Activated T-helper 1 cell treated with anti-CD3 and anti-CD28 coated beads, Interleukin-12 subunit alpha, Interleukin-12 subunit beta, Interleukin-2, Interleukin-4 antibody, amounts not matched to agents 30 ng/mL and 10 ng/mL and 1 ng/mL, durations not matched to agents 14 hours and 24 hours and 36 hours (primary cell): ENCODE data around the gene MRPS18A. TPM values are rescaled to one million over a fixed set of nuclear protein-coding genes. Genes with fewer than 3 reads are reported as not detected.
A peak's percentile ranks its signal among the peaks of the same experiment; 100 is the strongest.

Experiments
- DNase-seq: peaks from one replicate; pipeline ENCODE4 v3.0.0; 2021; ENCODE audit warnings: low spot score
- H3K27ac Mint-ChIP-seq: one replicate; pipeline ENCODE4 v1.8.0; 2021; ENCODE audit warnings: mild to moderate bottlenecking, mixed read lengths
- H3K27me3 Mint-ChIP-seq: one replicate; pipeline ENCODE4 v1.8.0; 2022; ENCODE audit warnings: mild to moderate bottlenecking, moderate library complexity, mixed read lengths; ENCODE audit not compliant: insufficient read depth
- H3K36me3 Mint-ChIP-seq: one replicate; pipeline ENCODE4 v1.8.0; 2021; ENCODE audit warnings: low read depth, mixed read lengths
- H3K4me1 Mint-ChIP-seq: one replicate; pipeline ENCODE4 v1.8.0; 2021; ENCODE audit warnings: low read depth, mixed read lengths
- H3K4me3 Mint-ChIP-seq: one replicate; pipeline ENCODE4 v1.8.0; 2021; ENCODE audit warnings: mild to moderate bottlenecking, moderate library complexity, mixed read lengths
- H3K9me3 Mint-ChIP-seq: one replicate; pipeline ENCODE4 v1.8.0; 2021; ENCODE audit warnings: mixed read lengths
- intact Hi-C: fragments of 100-400 bp; cut with micrococcal nuclease; formaldehyde crosslinking; loops from one replicate; pipeline ENCODE4 v1.15.1; 2024
- total RNA-seq: library from RNA; stranded (reverse); gene quantifications from 2 replicates; pipeline ENCODE4 v1.2.3, GENCODE V29; 2022

MRPS18A gene
- total RNA-seq = 55.0 and 55.9 TPM in 2 replicates

DNA sequence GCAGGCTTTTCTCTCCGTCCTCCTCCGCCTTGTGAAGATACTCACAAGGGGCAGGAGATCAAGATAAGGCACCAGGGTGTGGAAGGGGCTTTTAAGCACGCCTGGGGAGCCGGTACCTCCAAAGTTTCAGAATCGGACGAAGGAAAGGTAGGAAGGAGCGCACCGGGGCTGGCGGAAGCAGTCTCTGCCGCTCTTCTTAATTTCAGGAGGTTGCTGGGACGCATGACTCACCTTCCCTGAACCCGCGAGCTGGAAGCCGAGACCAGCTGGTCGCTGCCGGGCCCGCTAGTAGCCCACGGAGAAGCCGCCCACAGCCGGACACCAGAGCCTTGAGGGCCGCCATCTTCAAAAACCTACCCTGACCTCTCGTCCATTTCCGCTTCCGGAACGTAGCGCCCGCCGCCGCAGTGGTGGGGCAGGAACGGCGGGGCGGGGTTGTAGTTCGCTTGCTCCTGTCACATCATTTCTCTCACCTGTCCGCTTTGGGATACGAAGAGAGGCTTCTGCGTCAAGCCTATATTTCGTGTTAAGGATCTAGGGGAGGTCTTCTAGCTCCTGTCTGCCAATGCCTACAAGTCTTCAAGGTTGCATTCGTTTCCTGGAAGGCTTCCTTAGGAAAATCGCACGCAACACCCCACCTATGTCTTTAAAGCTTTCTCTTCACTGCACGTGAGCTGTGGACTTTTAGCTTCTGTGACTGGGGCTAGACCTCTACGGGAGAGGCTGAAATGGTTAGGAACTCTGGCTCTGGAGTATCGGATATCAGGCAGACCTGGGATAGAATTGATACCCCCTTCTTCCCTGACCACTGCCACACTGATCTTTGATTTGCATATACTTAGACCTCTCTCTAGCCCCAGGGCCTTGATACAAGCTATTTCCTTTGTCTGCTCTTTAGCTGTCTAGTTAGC, at the start of gene MRPS18A:
Gene MRPS18A, minus strand, starts transcription at position 355 of the 911 bp plus-strand sequence. Its CDS starts 12 bp downstream, at position 343.
- Mint-ChIP-seq H3K9me3 (no peaks in the 10 kb centered on the region), H3K4me3 (peak within 1 kb of the TSS; percentile 92), H3K4me1 (peaks cover 46% of the 10 kb centered on the region), H3K27ac (peak within 1 kb of the TSS; percentile 85), H3K36me3 (peaks cover 15% of the 10 kb centered on the region), H3K27me3 (no peaks in the 10 kb centered on the region)
- DNase-seq = peak; percentile 81
- intact Hi-C loops = loop anchor here (1.0 to 5.0 kb wide), 7 partner anchors 17 to 110 kb away; partner anchors contain the start of genes GTPBP2, POLH, RSPH9 and VEGFA

DNA sequence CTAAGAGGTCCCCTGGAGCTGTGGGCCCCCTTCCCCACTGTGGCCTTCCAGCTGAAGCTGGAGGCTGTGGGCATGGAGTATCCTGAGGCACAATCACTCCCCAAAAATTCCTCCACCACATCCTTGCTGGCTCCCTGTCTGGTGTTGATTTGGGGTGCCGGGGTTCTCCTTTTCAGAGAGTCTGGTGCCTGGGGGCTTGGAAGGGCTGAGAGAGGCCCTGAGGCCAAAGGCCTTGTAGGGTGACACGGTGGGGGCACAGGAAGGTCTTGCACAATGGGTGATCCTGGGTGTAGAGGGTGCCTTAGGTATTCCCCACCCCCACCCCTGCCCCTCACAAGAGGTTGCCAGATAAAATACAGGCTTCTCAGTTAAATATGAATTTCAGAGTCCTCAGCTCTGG, 49.3 kb upstream of the MRPS18A start:
- Mint-ChIP-seq H3K9me3 (no peaks in the 10 kb centered on the region), H3K4me3 (no peak overlapping the region), H3K27ac (no peak overlapping the region), H3K27me3 (no peaks in the 10 kb centered on the region), H3K36me3 (no peaks in the 10 kb centered on the region), H3K4me1 (peaks cover 10% of the 10 kb centered on the region)
- no peak for DNase-seq
- intact Hi-C loops = no loop called here

DNA sequence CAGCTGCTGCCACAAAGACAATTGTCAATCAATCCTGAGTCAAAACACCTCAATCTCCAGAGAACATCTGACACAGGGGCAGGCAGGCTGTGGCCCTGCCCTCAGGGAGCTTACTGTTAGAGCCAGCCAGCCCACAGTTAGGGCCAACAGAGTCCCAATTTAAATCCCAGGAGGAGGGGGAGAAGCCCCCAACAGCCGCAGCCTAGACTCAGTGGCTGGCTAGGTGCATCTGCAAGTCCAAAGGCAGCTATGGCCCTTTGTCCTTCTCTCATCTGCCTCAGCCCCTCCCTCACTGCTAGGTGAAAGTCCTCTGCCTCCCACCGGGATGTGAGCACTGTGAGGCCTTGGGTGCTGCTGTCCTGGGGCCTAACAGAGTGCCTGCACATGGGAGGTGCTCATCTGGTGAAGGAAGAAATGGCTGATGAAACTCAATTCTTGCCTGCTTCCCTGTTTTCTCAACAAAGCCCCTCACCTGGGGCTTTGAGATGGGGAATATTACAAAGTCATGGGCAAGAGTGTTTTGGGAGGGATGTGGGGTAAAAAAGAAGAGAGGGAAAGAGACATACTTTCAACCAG, 48.7 kb upstream of the MRPS18A start:
- Mint-ChIP-seq H3K36me3 (no peaks in the 10 kb centered on the region), H3K27ac (no peak overlapping the region), H3K9me3 (peaks cover 2% of the 10 kb centered on the region), H3K27me3 (no peaks in the 10 kb centered on the region), H3K4me3 (no peak overlapping the region), H3K4me1 (peaks cover 10% of the 10 kb centered on the region)
- no peak for DNase-seq
- intact Hi-C loops = no loop called here

DNA sequence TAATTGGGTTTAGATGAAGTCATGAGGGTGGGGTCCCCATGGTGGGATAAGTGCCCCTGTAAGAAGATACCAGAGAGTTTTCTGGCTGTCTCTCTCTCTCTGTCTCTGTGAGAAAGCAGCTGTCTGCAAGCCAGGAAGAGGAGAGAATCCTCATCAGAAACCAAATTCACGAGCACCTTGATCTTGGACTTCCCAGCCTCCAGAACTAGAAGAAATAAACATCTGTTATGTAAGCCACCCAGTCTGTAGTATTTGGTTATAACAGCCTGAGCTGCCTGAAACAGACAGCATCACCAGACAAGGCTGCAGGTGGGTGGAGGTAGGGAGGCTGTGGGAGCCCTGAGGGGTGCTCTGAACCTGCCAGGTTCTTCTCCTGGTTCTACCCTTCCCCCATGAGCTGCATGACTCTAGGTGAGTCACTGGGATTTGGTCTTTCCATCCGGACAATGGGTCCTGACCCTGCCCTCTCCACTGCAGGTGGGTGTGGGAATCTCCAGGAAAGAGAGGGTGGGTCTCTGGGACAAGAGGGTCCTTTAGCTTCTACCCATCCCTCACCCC, 48.1 kb upstream of the MRPS18A start:
- Mint-ChIP-seq H3K27me3 (no peaks in the 10 kb centered on the region), H3K36me3 (no peaks in the 10 kb centered on the region), H3K27ac (no peak overlapping the region), H3K9me3 (peaks cover 8% of the 10 kb centered on the region), H3K4me1 (peaks cover 10% of the 10 kb centered on the region), H3K4me3 (no peak overlapping the region)
- intact Hi-C loops = no loop called here
- no peak for DNase-seq

DNA sequence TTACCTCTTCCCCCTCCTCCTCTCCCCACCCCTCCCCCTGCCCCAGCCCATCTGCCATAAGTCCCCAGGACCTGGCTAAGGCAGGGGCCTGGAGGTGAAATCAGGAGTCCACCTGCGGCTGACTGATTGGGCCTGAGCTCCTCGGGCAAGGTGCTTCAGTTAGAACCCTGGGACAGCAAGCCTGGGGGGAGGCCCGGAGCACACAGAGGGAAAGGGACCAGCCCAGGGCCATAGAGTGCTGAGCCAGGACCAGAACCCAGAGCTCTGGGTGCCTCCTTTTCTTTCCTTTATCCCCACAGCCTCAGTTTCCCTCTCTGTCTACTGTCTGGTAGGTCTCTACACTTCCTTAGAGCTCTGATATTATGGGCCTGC, 46.7 kb upstream of the MRPS18A start:
- Mint-ChIP-seq H3K9me3 (peaks cover 12% of the 10 kb centered on the region), H3K27ac (no peak overlapping the region), H3K4me1 (peaks cover 10% of the 10 kb centered on the region), H3K36me3 (no peaks in the 10 kb centered on the region), H3K4me3 (peak overlapping the region; percentile 45), H3K27me3 (no peaks in the 10 kb centered on the region)
- no peak for DNase-seq
- intact Hi-C loops = no loop called here

DNA sequence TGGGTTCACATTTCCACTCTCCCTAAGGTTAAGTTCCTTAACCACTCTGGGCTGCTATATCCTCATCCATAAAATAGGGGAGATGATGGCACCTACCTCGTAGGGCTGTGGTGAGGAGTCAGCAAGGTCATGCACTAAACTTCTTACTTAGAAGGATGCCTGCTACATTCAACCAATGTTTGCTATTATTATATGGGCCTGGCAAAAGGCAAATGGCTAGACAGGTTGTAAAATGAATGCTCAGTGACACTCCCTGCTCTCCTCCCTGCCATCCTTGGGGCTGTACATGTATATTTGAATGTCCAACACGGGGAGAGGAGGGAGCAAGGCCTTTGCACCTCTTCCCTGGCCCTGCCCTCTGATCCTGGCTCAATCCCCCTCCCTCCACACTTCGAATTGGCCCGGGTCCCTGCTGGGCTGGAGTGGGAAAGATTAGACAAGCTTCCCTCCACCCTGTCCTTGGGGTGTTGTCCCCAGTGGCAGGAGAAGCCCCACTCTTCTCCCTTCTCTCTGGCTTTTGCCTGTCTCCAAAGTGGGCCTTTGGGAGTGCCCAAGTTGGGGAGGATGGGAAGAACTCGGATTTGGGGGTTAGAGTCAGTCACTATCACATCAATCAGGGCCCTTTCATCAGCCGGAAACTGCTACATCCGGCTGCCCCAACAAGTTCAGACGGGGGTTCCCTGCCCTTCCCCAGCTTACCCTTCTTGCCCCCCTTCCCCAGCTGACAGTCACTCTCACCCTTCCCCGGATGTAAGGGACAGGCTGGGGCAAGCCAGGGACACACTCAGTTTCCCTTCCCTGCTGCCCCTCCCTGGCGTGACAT, 46.1 kb upstream of the MRPS18A start:
- Mint-ChIP-seq H3K36me3 (no peaks in the 10 kb centered on the region), H3K9me3 (peaks cover 17% of the 10 kb centered on the region), H3K4me1 (peaks cover 10% of the 10 kb centered on the region), H3K27me3 (no peaks in the 10 kb centered on the region), H3K4me3 (no peak overlapping the region), H3K27ac (peak overlapping the region; percentile 36)
- intact Hi-C loops = no loop called here
- no peak for DNase-seq

DNA sequence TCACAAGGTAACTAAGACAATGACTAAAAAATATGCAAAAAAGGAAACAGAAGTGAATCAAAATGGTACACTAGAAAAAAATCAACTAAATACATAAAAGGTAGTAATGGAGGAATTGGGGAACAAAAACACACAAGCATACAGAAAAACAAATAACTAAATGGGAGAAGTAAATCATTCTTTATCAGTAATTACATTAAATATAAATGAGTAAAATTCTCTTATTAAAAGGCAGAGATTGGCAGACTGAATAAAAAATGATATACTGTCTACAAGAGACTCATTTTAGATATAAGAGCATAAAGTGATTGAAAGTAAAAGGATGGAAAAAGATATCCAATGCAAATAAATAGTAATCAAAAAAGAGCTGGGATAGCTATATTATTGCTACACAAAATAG, 43.0 kb upstream of the MRPS18A start:
- no peak for DNase-seq
- H3K36me3 Mint-ChIP-seq = no peaks in the 10 kb centered on the region
- no peak overlapping the region for H3K4me3 Mint-ChIP-seq
- intact Hi-C loops = no loop called here
- H3K4me1 Mint-ChIP-seq = peaks cover 21% of the 10 kb centered on the region
- no peaks in the 10 kb centered on the region for H3K27me3 Mint-ChIP-seq
- no peak overlapping the region for H3K27ac Mint-ChIP-seq
- peaks cover 17% of the 10 kb centered on the region for H3K9me3 Mint-ChIP-seq

DNA sequence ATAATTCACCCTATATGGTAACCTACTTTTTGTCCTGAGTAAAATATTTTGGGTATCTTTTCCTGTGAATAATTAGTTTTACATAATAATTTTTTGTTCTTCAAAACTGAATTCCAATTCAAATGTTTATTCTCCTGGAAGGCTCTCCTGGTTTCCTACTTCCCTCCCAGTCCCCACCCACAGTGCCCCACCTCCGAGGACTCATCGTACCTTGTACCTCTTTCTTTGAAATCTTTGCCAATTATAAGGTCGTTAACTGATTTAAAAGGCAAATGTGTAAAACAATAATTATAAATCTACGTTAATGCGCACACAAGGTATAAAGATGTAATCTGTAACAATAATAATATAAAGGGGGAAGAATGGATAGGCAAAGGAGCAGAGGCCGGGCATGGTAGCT, 41.9 kb upstream of the MRPS18A start:
- intact Hi-C loops = no loop called here
- Mint-ChIP-seq H3K27ac (no peak overlapping the region), H3K4me3 (no peak overlapping the region), H3K27me3 (no peaks in the 10 kb centered on the region), H3K9me3 (peaks cover 17% of the 10 kb centered on the region), H3K4me1 (peaks cover 32% of the 10 kb centered on the region), H3K36me3 (no peaks in the 10 kb centered on the region)
- DNase-seq = no peak

DNA sequence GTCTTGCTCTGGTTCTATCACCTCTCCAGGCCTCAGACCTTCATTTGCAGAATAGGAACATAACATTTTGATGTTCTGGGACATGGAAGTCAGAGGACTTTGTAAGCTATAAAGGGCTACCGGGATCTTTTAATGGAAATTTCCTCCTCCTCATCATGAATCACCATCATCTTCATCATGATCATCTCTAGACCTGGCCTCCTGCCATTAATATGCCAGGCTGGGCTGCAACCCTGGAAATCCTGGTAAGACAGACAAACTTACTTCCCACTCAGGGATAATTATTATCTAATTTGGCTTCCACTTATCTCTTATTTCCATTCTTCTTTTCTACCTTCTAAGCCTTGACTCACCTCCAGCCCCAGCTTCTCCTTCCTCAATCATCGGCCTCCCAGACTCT, 41.0 kb upstream of the MRPS18A start:
- H3K27me3 Mint-ChIP-seq = no peaks in the 10 kb centered on the region
- H3K27ac Mint-ChIP-seq = no peak overlapping the region
- DNase-seq = no peak
- no peak overlapping the region for H3K4me3 Mint-ChIP-seq
- H3K9me3 Mint-ChIP-seq = peaks cover 17% of the 10 kb centered on the region
- intact Hi-C loops = no loop called here
- H3K4me1 Mint-ChIP-seq = peaks cover 37% of the 10 kb centered on the region
- no peaks in the 10 kb centered on the region for H3K36me3 Mint-ChIP-seq

DNA sequence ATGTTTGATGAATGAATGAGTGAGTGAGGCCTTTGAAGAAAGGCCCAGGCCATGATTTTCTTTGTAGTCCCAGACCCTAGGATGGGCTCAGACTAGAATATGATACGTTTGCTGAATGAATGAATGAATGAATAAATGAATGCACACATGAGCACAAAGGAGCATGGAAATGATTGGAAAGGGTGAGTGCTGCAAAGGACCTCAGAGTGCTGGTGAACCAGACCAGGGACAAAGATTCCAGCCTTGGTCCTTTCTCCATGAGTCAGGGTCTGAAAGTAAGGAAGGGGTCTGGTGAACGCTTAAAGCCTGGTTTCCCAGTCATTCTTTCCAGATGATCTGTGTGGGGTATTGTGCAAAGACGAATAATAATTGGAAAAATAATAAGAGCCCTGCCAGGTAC, 40.0 kb upstream of the MRPS18A start:
- DNase-seq = no peak
- intact Hi-C loops = no loop called here
- peaks cover 17% of the 10 kb centered on the region for H3K9me3 Mint-ChIP-seq
- no peaks in the 10 kb centered on the region for H3K27me3 Mint-ChIP-seq
- peaks cover 32% of the 10 kb centered on the region for H3K4me1 Mint-ChIP-seq
- no peaks in the 10 kb centered on the region for H3K36me3 Mint-ChIP-seq
- H3K4me3 Mint-ChIP-seq = no peak overlapping the region
- H3K27ac Mint-ChIP-seq = no peak overlapping the region

DNA sequence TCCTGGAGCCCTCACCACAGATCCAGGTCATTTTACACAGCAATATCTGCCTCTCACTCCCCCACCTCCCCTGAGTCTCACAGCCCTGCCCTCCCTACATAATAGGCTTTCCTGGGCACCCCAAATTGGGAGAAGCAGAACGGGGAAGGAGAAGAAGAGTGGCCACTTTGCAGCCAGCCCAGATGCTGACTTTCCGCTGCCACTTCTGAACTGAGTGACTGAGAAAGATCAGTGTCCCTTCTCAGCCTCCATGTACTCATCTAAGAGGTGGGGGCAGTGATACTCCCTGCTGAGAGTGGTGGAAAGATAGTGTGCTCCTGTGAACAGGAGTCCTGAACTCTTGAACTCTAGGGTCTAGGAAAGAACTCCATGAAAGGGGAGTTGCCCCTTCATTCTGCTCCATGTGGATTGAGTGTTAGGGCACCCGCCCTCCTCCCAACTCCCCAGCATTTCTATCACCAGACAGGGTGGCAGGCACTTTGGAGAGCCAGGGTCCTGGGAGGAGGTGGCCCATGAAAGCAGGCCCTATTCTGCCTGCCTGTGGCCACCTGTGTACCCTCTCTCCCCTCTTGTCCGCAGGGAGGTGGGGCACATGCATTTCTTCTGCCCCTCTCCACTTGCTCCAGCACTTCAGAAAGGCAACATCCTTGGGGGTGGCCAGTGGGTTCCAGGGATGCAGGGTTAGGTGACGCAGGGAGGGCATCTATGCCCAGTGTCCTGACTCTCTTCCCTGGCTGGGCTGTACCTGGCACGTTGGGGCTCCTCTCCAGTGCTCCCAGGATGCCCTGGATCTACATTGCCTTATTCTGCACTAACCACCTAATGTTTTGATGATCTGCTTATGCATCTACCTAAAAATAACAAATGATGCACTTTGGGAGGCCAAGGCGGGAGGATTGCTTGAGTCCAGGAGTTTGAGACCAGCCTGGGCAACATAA, 38.3 kb upstream of the MRPS18A start:
- H3K9me3 Mint-ChIP-seq = peaks cover 11% of the 10 kb centered on the region
- H3K27ac Mint-ChIP-seq = peak overlapping the region; percentile 63
- H3K4me1 Mint-ChIP-seq = peaks cover 32% of the 10 kb centered on the region
- DNase-seq = no peak
- H3K27me3 Mint-ChIP-seq = no peaks in the 10 kb centered on the region
- H3K4me3 Mint-ChIP-seq = peak overlapping the region; percentile 51
- no peaks in the 10 kb centered on the region for H3K36me3 Mint-ChIP-seq
- intact Hi-C loops = loop anchor here (1.0 to 2.0 kb wide), 3 partner anchors 17 to 59 kb away; no protein-coding TSS in a partner anchor
